CD4-positive, alpha-beta T cell treated with Interleukin-4 for 1 hour (primary cell): ENCODE results near the gene ZNF10.

Experiments
- DNase-seq, 2 donors: peaks; one replicate each; pipeline ENCODE4 v3.0.0-alpha.2; 2020 to 2022

ZNF10 gene

GRCh38 chr12:133202493-133203343, 72.3 kb downstream of the ZNF10 start:
- no peak for DNase-seq

- no peak for DNase-seq
Observed at GRCh38 chr12:133203344-133204263, 73.2 kb downstream of the ZNF10 start.

- no peak for DNase-seq
Observed at GRCh38 chr12:133204264-133204603, 73.8 kb downstream of the ZNF10 start.

GRCh38 chr12:133206390-133206789, 76.0 kb downstream of the ZNF10 start:
- DNase-seq = no peak
